GM21367 (cell line): Measurements from ENCODE around the gene TBX1.

Source experiments
- ATAC-seq: cut with Tn5 transposase; IDR thresholded peaks from one replicate; pipeline ENCODE4 v1.9.1; 2021; ENCODE audit not compliant: unreplicated experiment

TBX1 gene

DNA sequence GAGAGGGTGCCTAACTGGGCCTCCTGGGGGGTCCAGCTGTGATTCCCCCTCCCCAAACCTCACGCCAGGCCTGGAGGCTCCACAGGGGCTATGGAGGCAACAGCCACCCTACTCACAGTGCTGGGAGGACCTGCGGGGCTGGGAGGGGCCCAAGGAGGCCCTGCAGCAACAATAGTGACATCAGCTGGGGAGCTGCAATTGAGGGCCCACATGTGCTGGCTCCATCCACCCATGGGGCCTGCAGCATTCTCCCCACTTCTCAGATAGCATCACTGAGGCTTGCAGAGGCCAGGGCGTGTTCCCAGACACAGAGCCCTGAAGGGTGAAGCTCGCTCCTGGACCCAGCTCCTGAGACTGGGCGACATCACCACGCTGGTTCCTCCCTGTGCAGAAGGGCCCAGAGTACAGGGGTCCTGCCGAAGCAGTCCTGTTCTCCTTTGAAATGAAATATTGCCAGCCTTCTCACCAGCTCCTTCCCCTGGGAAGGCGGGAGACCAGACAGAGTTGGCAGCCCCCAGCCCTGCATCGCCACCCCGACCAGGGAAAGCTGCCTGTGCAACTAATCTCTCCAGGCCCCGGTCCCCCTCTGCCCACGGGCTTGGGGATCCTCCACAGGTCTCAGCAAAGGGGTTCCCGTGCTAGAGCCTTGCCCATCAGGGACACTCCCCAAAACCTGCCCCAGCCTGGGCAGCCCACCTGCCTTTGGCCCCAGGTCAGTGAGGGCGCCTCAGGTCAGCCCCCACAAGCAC lies 8.9 kb upstream of the TBX1 start:
- no peak for ATAC-seq

GRCh38 chr22:19753090-19753842 lies 7.3 kb upstream of the TBX1 start:
- no peak for ATAC-seq

GRCh38 chr22:19753996-19754700 lies 6.4 kb upstream of the TBX1 start:
- ATAC-seq, result no peak

DNA sequence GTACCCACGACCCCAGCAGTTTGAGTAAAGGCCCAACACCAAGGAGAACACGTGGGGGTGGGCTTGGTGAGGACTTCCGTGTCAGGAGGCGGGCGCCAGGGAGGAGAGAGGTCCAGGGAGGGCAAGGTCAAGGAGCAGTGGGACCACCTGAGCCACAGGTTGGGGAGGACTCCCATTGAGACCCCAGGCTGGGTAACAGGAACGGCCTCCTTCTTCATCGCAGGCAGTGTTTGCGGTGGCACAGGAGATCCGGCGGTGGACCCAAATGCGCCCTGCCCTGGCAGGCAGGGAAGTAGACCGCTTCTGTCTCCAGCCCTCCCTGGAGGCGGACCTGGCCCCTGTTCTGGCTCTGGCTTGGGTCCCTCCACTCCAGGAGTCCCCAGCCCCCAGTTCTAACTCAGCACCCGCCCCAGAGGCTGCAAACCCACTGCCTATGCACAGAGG lies 5.9 kb upstream of the TBX1 start:
- no peak for ATAC-seq

DNA sequence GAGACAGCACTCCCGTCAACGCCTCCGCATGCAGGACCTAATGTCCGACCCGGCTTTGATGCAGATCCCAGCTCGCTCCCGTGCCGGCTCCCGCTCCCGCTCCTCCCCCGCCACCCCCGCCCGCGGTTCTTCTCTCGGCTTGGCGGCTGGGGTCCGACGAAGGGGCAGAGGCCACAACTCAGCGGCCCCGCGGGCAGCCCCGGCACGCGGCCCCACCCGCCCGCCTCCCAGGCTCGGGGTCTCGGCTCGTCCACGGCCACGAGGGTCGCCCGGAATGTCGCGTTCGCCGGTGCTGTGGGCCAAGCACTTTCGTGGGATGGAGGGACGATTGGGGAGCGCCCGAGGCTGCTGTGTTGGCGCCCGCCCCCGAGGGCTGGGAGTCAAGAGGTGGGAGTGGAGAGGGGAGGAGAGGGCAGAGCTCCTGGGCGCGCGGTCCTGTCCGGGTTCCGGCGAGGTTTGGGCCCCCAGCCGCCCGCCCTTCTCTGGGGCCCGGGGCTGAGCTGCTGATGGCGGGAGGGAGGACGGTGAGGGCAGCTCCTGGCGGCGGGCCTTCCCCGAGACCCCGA lies 5.3 kb upstream of the TBX1 start:
- ATAC-seq, result no peak

- no peak for ATAC-seq
Measured at GRCh38 chr22:19755722-19756287, 4.8 kb upstream of the TBX1 start.

- no peak for ATAC-seq
Measured at GRCh38 chr22:19756288-19757128, 4.1 kb upstream of the TBX1 start.

GRCh38 chr22:19757140-19757984 lies 3.2 kb upstream of the TBX1 start:
- no peak for ATAC-seq

GRCh38 chr22:19757985-19758895 lies 2.3 kb upstream of the TBX1 start:
- no peak for ATAC-seq

GRCh38 chr22:19758896-19759426 lies 1.6 kb upstream of the TBX1 start:
- no peak for ATAC-seq

DNA sequence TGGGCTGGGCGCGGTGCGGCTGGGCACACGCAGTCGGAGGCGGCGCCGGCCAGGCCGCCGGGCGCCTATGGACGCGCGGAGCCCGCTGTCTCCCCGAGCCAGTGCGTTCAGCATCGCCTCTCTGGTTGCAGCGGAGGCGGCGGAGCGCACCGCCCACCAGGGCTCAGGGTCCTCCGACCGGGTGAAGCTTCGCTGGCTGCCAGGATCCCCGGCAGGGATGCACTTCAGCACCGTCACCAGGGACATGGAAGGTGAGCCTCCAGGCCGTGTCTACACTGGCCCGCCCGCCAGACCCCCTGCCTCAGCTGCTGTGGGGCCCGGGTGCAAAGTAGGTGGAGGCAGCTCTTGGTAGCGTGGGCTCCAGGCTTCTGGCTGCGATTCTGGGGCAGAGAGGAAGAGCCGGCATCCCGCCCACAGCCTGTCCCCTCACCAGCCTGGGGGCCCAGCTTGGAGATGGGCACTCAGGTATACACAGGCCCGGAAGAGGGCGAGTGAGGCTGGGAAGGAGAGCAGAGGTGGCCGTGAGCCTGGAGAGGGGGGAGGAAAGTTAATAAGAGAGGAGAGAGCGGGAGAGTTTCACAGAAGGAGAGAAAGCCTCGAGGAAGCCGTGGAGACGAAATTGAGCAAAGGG lies 1.0 kb upstream of the TBX1 start:
- ATAC-seq, result no peak

DNA sequence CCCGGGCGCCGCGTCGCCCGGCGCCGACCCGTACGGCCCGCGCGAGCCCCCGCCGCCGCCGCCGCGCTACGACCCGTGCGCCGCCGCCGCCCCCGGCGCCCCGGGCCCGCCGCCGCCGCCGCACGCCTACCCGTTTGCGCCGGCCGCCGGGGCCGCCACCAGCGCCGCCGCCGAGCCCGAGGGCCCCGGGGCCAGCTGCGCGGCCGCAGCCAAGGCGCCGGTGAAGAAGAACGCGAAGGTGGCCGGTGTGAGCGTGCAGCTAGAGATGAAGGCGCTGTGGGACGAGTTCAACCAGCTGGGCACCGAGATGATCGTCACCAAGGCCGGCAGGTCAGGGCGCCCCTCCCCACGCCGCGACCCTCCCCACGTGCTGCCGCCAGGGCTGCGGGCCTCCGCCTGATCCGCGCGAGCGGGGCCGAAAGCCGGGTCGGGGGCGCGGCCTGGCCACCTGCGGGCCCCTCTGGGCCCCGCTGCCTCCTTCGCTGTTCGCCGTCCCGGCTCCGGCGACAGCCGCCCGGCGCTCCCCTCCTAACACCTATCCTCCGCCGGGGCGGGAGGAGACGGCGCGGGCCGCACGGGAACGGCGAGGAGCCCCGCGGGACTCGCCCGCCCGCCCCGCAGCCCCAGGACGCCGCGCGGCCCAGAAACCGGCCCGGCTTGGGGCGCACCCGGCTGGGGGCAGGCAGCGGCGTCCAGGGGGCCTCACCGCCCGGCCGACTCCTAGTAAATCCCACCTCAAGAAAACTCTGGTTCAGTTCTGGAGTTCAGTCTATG lies 560 bp downstream of the TBX1 start:
- ATAC-seq, result no peak

GRCh38 chr22:19761725-19762567 lies 1.4 kb downstream of the TBX1 start:
- ATAC-seq, result no peak

DNA sequence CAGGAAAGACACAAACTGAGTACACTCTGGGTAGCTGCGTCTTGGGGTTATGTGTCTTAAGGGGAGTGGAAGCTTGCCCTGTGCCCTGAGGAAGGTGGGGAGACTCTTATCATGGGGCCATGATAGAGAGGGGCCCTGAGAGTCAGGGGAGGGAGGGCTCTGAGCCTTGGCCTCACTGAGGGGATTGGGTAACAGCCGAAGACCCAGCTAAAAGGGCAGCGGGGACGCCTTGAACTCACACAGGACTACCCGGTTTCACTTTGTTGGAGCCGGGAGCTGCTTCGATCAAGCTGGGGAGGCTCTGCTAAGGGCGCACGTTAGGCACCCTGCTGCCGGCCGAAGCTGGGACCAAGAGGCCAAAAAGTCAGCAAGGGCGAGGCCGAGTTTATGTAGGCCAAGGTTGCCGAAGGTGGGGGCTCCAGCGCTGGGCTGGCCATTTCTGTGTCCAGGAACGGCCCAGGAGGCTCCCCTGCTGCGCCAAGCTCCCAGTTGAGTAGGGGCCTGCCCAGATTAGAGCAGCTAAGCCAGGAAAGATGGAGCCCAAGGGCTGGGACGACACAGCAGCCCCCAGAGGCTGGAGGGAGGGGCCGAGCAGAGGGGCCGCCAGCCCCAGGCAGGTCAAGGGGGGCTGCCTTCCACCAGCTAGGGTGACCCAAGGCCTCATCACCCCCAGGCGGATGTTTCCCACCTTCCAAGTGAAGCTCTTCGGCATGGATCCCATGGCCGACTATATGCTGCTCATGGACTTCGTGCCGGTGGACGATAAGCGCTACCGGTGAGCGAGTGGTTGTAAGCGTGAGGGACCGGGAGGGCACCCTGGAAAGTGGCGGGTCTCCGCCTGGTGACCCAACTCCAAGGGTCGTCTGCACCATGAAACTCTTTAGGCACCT lies 2.2 kb downstream of the TBX1 start:
- ATAC-seq, result no peak
